Thoracic aorta (tissue), 2 donors: ENCODE measurements around the gene CCDC6. TPM values are rescaled to one million over a fixed set of nuclear protein-coding genes. Genes with fewer than 3 reads are reported as not detected.

Experiments used
- ATAC-seq: fragments of 150-250 bp; one replicate; pipeline ENCODE4 v1.8.0; 2017; ENCODE audit warnings: low read depth; ENCODE audit not compliant: insufficient number of reproducible peaks, low FRiP score
- DNase-seq: peaks from one replicate; pipeline ENCODE4 v3.0.0-alpha.2; 2020; ENCODE audit warnings: low spot score
- H3K27ac ChIP-seq, 2 donors: fragments of 200-600 bp; sonication (generic); 1 replicate in 1 of 2; 2 replicates in 1 of 2; pipeline ENCODE4 v1.5.1; 2016; ENCODE audit warnings: mild to moderate bottlenecking in 2 of 2, moderate library complexity in 2 of 2
- H3K27me3 ChIP-seq: fragments of 200-600 bp; sonication (generic); replicated peaks from 2 replicates; pipeline ENCODE4 v1.6.0; 2016; ENCODE audit warnings: mild to moderate bottlenecking; ENCODE audit not compliant: insufficient read depth
- H3K36me3 ChIP-seq: fragments of 200-600 bp; sonication (generic); one replicate; pipeline ENCODE4 v1.5.1; 2016
- H3K4me1 ChIP-seq, 2 donors: fragments of 200-600 bp; sonication (generic); 1 replicate in 1 of 2; 2 replicates in 1 of 2; pipeline versions ENCODE4 v1.5.1 to v1.6.0; 2016; ENCODE audit warnings: low read depth in 2 of 2, mild to moderate bottlenecking in 1 of 2; ENCODE audit not compliant: control insufficient read depth in 1 of 2
- H3K4me3 ChIP-seq: fragments of 200-600 bp; sonication (generic); 2 replicates; pipeline ENCODE4 v1.5.1; 2016; ENCODE audit warnings: mild to moderate bottlenecking
- H3K9me3 ChIP-seq: fragments of 200-600 bp; sonication (generic); 2 replicates; pipeline ENCODE4 v1.5.1; 2016
- CTCF ChIP-seq: fragments of 200-600 bp; sonication (generic); IDR thresholded peaks from one replicate; pipeline ENCODE4 v1.5.1; 2019; ENCODE audit warnings: antibody characterized with exemption
- total RNA-seq, 2 donors: library from RNA; depleted of rRNA; stranded (reverse); fragments of >200 nt; gene quantifications; one replicate each; pipeline versions ENCODE4 v1.1.0 to v1.2.3, GENCODE V29; 2016

The CCDC6 gene
- total RNA-seq, 2 donors from 2014 or later, result 69.3 to 70.9 TPM

- no peaks in the 10 kb centered on the region for H3K36me3 ChIP-seq
- H3K9me3 ChIP-seq, result no peaks in the 10 kb centered on the region
- H3K4me1 ChIP-seq, result peaks cover 25 to 80% of the 10 kb centered on the region in 2 donors
- DNase-seq (no peak), ATAC-seq (no peak)
- TF ChIP-seq CTCF, result no peak
- H3K27me3 ChIP-seq, result no peaks in the 10 kb centered on the region
- no peak overlapping the region for H3K4me3 ChIP-seq
- H3K27ac ChIP-seq, result no peak overlapping the region
These were observed 80.4 kb downstream of the CCDC6 start for GRCh38 chr10:59825932-59826331.

GRCh38 chr10:59823751-59824150 is 82.6 kb downstream of the CCDC6 start:
- ATAC-seq (no peak), DNase-seq (no peak)
- Histone ChIP-seq H3K9me3 (no peaks in the 10 kb centered on the region), H3K27me3 (no peaks in the 10 kb centered on the region), H3K36me3 (no peaks in the 10 kb centered on the region), H3K4me1 (peaks cover 35 to 86% of the 10 kb centered on the region in 2 donors), H3K4me3 (no peak overlapping the region), H3K27ac (no peak overlapping the region)
- TF ChIP-seq CTCF, result no peak

GRCh38 chr10:59823111-59823510 is 83.2 kb downstream of the CCDC6 start:
- Histone ChIP-seq H3K4me1 (peaks cover 37 to 83% of the 10 kb centered on the region in 2 donors), H3K9me3 (no peaks in the 10 kb centered on the region), H3K27ac (no peak overlapping the region), H3K27me3 (no peaks in the 10 kb centered on the region), H3K36me3 (no peaks in the 10 kb centered on the region), H3K4me3 (no peak overlapping the region)
- DNase-seq, result no peak
- no peak for TF ChIP-seq CTCF
- ATAC-seq, result no peak

GRCh38 chr10:59820471-59820870 is 85.9 kb downstream of the CCDC6 start:
- no peak overlapping the region for H3K27ac ChIP-seq
- no peak overlapping the region for H3K4me3 ChIP-seq
- no peaks in the 10 kb centered on the region for H3K9me3 ChIP-seq
- no peaks in the 10 kb centered on the region for H3K36me3 ChIP-seq
- no peak for DNase-seq
- peaks cover 39 to 80% of the 10 kb centered on the region in 2 donors for H3K4me1 ChIP-seq
- no peak for ATAC-seq
- TF ChIP-seq CTCF, result no peak
- no peaks in the 10 kb centered on the region for H3K27me3 ChIP-seq

- H3K27ac ChIP-seq, result no peak overlapping the region
- no peak for DNase-seq
- TF ChIP-seq CTCF, result no peak
- H3K4me1 ChIP-seq, result peaks cover 39 to 81% of the 10 kb centered on the region in 2 donors
- H3K36me3 ChIP-seq, result no peaks in the 10 kb centered on the region
- no peaks in the 10 kb centered on the region for H3K27me3 ChIP-seq
- ATAC-seq, result no peak
- no peak overlapping the region for H3K4me3 ChIP-seq
- H3K9me3 ChIP-seq, result no peaks in the 10 kb centered on the region
These were observed 86.7 kb downstream of the CCDC6 start for GRCh38 chr10:59819683-59820082.
